Cardiac muscle cell (in vitro differentiated cells and primary cell): ENCODE measurements around the gene SULT1C2. TPM values are rescaled to one million over a fixed set of nuclear protein-coding genes. Genes with fewer than 3 reads are reported as not detected.
A peak's percentile ranks its signal among the peaks of the same experiment; 100 is the strongest.

Experiments
- DNase-seq, 2 donors: peaks; one replicate each; pipeline versions ENCODE4 v3.0.0 to v3.0.0-alpha.2; 2010 to 2017; ENCODE audit warnings: low read depth in 1 of 2, low spot score in 1 of 2
- H3K27ac ChIP-seq: fragments of 200-600 bp; sonication (generic); 2 replicates; pipeline ENCODE4 v1.5.1; 2016
- H3K27me3 ChIP-seq: fragments of 200-600 bp; sonication (generic); 2 replicates; pipeline ENCODE4 v1.6.0; 2016; ENCODE audit warnings: control low read depth
- H3K36me3 ChIP-seq: fragments of 200-600 bp; sonication (generic); 2 replicates; pipeline ENCODE4 v1.5.1; 2016; ENCODE audit warnings: control low read depth
- H3K4me1 ChIP-seq: fragments of 200-600 bp; sonication (generic); 2 replicates; pipeline ENCODE4 v1.8.1; 2017; ENCODE audit warnings: low read depth, mild to moderate bottlenecking, mixed run types
- H3K4me3 ChIP-seq: fragments of 200-600 bp; sonication (generic); 2 replicates; pipeline ENCODE4 v1.5.1; 2016; ENCODE audit warnings: mild to moderate bottlenecking
- H3K9me3 ChIP-seq: fragments of 200-600 bp; sonication (generic); 2 replicates; pipeline ENCODE4 v1.5.1; 2017; ENCODE audit warnings: low read depth, mild to moderate bottlenecking, control low read depth
- polyA plus RNA-seq: library from polyadenylated mRNA; unstranded; fragments of >200 nt; fragmentation: Nextera tagmentation; extraction: Ambion mirVana; gene quantifications from 2 replicates; pipeline ENCODE4 v1.2.1, GENCODE V29; 2016
- total RNA-seq: library from RNA; depleted of rRNA; stranded (reverse); fragments of >200 nt; gene quantifications from 2 replicates; pipeline ENCODE4 v1.2.3, GENCODE V29; 2016
- TF ChIP-seq, protein P1 (sequence below): IDR thresholded peaks from 2 replicates; pipeline ENCODE4 v1.5.1; 2012; ENCODE audit warnings: low read depth, mild to moderate bottlenecking, low read length

Gene SULT1C2
- total and polyA plus RNA-seq, 2 experiments from 2014 or later, result 1.1 to 3.2 TPM

DNA sequence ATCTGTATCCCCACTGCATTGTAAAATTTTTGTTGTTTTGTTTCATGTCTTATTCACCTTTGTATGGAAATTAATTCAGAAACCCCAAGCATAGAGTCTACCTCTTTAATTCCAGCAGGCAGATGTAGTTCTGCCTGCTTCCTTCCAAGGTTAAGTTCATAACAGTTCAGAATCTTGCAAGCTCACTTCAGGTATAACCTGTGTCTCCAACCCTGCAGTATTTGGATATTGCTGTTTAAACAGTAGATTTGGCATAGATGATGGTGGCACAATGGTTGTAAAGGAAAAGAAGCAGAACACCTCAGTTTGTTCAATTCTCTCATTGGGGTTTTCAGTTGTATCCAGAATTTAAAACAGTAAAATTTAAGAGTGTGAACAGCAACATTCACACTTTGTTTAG is 21.2 kb downstream of the SULT1C2 start:
- no peaks in the 10 kb centered on the region for H3K36me3 ChIP-seq
- no peak overlapping the region for H3K4me3 ChIP-seq
- no peaks in the 10 kb centered on the region for H3K4me1 ChIP-seq
- H3K27ac ChIP-seq, result no peak overlapping the region
- TF ChIP-seq, protein P1, sequence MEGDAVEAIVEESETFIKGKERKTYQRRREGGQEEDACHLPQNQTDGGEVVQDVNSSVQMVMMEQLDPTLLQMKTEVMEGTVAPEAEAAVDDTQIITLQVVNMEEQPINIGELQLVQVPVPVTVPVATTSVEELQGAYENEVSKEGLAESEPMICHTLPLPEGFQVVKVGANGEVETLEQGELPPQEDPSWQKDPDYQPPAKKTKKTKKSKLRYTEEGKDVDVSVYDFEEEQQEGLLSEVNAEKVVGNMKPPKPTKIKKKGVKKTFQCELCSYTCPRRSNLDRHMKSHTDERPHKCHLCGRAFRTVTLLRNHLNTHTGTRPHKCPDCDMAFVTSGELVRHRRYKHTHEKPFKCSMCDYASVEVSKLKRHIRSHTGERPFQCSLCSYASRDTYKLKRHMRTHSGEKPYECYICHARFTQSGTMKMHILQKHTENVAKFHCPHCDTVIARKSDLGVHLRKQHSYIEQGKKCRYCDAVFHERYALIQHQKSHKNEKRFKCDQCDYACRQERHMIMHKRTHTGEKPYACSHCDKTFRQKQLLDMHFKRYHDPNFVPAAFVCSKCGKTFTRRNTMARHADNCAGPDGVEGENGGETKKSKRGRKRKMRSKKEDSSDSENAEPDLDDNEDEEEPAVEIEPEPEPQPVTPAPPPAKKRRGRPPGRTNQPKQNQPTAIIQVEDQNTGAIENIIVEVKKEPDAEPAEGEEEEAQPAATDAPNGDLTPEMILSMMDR, result no peak
- no peaks in the 10 kb centered on the region for H3K9me3 ChIP-seq
- H3K27me3 ChIP-seq, result no peaks in the 10 kb centered on the region
- no peak for DNase-seq

DNA sequence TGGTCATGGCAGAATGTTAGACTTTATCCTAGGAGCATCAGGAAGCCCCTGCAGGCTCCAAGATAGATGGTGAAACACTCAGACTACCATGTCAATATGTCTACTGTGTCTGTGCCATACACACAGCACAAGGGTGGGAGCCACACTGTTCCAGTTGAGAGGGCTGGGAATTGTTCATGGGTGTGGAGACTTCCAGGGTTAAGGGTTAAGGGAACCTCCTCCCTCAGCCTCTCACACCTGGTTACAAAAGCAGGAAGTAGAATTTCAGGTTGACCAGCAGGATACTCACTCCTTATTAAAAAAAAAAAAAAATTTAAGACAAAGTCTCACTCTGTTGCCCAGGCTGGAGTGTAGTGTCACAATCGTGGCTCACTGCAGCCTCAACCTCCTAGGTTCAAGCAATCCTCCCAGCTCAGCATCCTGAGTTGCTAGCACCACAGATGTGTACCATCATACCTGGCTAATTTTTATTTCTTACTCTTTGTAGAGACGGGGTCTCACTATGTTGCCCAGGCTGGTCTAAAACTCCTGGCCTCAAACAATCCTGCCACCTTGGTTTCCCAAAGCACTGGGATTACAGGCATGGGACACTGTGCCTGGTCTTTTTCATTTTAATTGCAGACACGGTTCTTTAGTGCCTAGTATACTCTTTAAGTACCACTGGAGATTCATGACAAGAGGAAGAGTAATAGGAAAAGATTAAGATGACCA is 26.0 kb downstream of the SULT1C2 start:
- TF ChIP-seq, protein P1, result no peak
- Histone ChIP-seq H3K27ac (peak overlapping the region; percentile 53), H3K4me1 (peaks cover 11% of the 10 kb centered on the region), H3K36me3 (no peaks in the 10 kb centered on the region), H3K27me3 (no peaks in the 10 kb centered on the region), H3K4me3 (no peak overlapping the region), H3K9me3 (no peaks in the 10 kb centered on the region)
- DNase-seq, result peak in 1 of 2 donors; percentile 7

DNA sequence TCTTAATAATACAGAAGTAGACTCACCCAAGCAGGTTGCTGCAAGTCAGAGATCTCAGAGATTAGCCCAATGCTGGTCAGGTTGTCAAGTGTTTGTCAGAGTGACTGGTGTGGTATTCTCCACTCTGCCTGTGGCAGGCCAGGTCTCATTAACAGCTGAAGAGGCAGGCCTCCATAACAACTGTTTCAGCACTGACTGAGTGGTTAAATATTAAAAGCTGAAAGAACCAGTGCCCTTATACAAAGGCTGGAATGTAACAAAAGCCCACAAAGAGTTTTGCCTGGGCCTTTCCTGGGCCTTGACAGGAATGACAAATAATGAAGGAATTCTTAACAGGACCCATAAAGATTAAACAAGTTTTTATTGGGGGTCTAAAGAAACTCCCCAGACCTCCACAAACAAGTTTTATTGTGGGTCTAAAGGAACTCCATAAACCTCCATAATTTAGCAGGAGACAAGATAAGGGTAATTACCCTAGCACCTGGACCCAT is 26.8 kb downstream of the SULT1C2 start:
- DNase-seq, result peak in 1 of 2 donors; percentile 18
- Histone ChIP-seq H3K36me3 (no peaks in the 10 kb centered on the region), H3K4me1 (peaks cover 11% of the 10 kb centered on the region), H3K4me3 (no peak overlapping the region), H3K9me3 (no peaks in the 10 kb centered on the region), H3K27ac (peak overlapping the region; percentile 53), H3K27me3 (no peaks in the 10 kb centered on the region)
- TF ChIP-seq, protein P1, result no peak

DNA sequence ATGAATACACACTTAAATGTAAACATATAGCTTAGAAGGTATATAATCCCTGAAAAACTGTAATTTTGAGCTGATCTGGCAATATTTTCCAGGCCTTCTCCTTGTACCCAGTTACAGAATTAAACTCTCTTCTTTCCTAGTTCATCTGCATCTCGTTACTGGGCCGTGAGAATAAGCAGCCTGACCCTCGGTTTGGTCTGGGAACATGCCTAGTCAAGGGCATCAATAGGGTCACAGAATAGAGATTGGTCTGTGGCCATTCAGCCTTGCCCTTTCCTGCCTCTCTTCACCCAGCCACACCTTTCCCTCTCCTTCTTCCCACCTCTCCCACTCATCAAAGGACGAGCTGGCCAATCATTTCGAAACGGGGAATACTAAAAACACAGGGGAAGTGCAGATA is 27.3 kb downstream of the SULT1C2 start:
- Histone ChIP-seq H3K4me3 (no peak overlapping the region), H3K27ac (no peak overlapping the region), H3K4me1 (peaks cover 11% of the 10 kb centered on the region), H3K9me3 (no peaks in the 10 kb centered on the region), H3K27me3 (no peaks in the 10 kb centered on the region), H3K36me3 (no peaks in the 10 kb centered on the region)
- TF ChIP-seq, protein P1, result no peak
- no peak for DNase-seq

DNA sequence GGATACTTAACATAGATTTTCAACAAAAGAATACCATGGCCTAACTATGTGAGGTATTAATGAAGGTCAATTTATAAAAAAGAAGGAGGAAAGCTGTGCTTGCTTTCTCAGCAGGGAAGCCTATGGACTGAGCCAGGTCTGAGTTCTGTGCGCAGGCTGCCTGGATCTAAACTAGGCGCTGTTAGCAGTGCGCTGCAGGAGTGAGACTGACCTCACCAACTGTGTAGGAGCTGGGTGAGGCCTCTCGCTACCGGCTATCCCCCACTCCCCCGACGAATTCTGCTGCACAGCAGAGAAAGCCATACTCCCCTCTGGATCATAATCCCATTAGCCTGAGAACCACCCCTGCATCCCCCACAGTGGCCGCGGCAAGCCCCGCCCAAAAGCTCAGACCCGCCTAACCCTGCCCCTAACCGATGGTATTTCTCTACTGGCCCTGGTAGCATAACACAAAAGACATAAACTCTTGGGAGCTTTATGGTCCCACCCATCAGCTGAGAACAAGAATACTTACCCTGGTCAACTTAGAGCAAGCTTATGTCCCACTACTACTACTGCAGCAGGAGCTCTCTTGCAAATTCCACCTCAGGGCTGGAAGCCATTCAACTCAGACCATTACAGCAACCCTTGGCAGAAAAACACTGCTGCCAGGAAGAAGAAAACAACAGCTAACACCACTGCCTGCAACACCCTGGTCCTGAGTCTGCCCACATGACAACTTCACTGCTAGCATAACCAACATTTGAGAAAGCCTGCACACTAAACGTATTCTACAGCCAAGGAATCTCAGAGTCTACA is 28.0 kb downstream of the SULT1C2 start:
- peaks cover 11% of the 10 kb centered on the region for H3K4me1 ChIP-seq
- H3K27me3 ChIP-seq, result no peaks in the 10 kb centered on the region
- DNase-seq, result peak; percentile 3 to 17
- no peak overlapping the region for H3K4me3 ChIP-seq
- TF ChIP-seq, protein P1, result no peak
- H3K27ac ChIP-seq, result no peak overlapping the region
- no peaks in the 10 kb centered on the region for H3K36me3 ChIP-seq
- H3K9me3 ChIP-seq, result no peaks in the 10 kb centered on the region
